DMS153 treated with DMSO at 0.1 percent for 48 hours (cell line): ENCODE results near the gene ALDOB.

Experiments used
- DNase-seq: peaks from one replicate; lab custom pipeline; 2025; ENCODE audit not compliant: unreplicated experiment; lab: John Stamatoyannopoulos, UW

ALDOB gene

DNA sequence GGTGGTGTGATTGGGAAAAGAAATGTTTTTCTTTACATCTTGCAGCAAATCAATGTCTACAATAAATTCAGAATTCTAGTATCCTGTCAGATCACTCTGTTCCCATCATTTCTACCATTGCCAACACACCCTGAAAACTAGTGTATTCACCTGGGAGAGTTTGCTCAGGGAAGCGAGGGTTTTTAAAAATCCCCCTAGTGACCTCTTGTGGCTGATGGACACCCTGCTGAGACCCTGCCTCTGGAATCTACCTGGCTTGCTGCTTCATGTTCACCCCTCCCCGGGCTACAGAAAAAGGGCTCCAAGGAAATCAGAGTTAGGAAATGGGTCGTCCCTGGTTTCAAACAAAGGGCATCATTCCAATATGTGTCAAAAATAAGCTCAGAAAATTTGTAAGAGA lies 21.4 kb upstream of the ALDOB start:
- DNase-seq, result no peak

DNA sequence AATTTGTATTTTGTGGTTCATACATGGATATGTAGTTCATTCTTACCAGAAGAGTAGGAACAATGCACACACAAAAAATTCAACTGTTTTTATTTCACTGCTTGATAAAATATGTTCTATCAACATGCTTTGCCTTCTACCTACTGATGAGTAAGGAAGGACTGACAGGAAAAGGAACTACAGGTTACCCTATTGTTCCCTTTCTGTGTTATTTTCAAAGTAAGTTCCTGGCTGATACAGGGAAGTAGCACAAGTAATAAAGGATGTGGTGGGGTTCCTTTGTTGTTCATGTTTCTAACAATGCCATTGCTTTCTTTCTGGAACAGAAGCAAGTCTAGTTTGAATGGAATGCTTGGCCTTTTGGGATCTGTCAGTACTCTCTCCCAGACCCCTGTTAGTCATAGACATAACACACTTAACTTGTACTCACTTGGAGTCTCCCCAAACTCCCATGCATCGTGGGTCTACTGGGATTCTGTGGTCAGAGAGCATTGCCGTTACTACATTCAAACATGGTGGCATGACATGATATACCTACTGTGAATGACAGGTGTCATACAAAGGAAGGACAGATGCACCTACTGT lies 20.2 kb upstream of the ALDOB start:
- DNase-seq, result no peak

- no peak for DNase-seq
Observed at GRCh38 chr9:101453776-101454570, 18.4 kb upstream of the ALDOB start.

DNA sequence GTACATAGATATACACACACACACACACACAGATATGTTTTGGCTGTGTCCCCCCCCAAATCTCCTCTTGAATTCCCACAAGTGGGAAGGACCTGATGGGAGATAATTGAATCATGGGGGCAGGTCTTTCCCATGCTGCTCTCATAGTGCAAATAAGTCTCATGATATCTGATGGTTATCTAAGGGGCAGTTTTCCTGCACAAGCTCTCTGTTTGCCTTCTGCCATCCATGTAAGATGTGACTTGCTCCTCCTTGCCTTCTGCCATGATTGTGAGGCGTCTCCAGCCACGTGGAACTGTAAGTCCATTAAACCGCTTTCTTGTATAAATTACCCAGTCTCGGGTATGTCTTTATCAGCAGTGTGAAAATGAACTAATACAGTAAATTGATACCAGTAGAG lies 15.9 kb upstream of the ALDOB start:
- DNase-seq, result no peak

DNA sequence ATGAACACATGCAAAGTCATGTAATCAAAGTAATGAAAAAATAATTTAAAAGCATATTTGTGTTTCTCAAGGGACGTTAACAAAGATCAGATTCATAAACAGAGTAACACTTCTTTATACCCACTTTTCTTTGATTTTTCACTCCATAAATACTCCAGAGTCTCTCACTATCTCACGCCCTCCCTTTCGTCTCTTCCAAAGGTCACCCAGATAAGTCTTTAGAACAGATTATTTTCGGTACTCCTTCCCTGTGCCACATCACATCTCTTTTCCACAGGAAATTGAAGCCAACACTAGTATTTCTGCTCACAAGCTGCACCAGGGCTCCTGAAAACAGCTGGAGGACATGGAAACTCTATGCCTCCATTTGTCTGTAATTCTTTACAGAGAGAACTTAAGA lies 15.4 kb upstream of the ALDOB start:
- no peak for DNase-seq

DNA sequence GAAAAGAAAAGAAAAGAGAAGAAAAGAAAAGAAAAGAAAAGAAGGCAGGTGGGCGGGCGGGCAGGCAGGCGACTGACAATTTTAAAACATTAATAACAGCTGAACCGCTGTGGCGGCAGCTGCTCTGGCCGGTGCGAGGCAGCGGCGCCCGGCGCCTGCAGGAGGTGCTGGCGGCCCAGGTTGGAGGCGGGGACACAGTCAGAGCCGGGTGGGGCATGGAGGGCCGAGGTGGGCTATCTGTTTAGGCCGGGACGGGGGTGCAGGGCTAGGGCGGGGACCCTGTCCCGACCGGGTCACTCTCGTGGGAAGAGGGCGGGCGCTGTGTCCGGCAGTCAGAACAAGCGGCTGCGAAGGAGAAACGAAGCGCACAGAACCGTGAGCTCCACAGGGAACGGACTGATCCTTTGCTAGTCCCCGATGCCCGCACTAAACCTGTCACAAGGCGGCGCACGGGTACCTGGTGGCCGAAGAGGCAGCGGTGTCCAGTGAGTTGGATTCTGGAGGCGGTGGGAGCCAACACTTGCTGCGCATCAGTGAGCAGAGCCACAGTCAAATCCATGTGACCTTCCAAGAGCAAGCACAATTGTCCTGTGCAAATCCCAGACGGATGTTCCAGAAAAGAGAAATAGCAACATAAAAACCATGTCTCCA lies 13.6 kb upstream of the ALDOB start:
- peak; percentile 65 for DNase-seq

- DNase-seq, result no peak
Observed at GRCh38 chr9:101448680-101449070, 13.1 kb upstream of the ALDOB start.

DNA sequence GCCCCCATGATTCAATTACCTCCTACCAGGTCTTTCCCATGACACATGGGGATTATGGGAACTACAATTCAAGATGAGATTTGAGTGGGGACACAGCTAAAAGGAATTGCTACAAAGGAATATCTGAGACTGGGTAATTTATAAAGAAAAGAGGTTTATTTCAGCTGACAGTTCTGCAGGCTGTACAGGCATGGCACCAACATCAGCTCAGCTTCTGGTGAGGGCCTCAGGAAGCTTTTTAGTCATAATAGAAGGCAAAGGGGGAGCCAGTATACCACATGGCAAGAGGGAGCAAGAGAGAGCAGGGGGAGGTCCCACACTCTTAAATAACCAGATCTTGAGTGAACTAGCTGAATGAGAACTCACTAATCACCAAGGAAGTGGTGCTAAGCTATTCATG lies 11.2 kb upstream of the ALDOB start:
- no peak for DNase-seq

DNA sequence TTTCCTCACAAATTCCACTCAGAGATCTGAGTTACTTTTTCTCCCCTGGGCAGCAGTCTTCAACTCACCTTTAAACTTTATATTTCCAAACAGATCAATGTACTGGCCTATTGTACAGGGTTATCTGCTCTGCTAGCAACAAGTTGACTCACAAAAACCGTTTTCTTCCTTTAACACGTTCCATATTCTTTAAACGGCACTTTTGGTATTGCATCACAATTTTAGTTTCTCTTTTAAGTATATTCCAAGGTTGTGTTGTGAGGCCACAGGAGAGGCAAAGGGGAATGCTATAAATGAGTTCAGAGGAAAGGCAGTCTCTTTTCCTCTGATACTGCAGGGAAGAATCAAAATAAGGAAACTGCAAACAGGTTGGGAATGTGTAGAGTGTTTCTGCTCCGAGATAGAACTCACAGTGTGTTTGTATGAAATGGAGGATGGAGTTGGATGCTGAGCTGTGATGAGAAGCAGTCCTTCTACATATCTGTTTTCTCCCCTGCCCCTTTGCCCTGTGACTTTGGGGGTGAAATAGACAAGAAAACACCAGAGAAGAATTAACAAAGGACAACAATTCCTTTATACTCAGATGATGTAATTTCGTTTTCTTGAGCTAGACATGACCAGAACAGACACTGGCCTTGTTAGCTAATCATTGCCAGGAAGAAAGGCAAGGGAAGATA lies 9.9 kb upstream of the ALDOB start:
- no peak for DNase-seq

GRCh38 chr9:101443364-101443771 lies 7.8 kb upstream of the ALDOB start:
- no peak for DNase-seq

DNA sequence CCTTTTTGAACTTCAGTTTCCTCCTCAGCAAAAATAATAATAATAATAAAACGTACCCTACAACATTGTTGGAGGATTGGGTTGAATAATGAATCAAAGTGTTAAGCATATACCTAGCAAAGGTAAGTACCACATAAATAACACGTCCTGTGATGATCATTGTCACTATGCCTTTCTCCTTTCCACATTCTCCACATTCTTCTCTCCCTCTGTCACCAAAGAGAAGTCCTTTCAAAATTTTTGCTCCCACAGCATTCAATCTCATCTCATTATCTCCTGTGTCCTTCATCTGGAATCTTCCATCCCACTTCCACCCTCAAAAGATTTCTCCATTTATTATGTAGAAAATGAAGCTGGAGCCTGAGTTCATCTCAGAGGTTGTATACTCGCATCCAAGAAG lies 7.2 kb upstream of the ALDOB start:
- no peak for DNase-seq

DNA sequence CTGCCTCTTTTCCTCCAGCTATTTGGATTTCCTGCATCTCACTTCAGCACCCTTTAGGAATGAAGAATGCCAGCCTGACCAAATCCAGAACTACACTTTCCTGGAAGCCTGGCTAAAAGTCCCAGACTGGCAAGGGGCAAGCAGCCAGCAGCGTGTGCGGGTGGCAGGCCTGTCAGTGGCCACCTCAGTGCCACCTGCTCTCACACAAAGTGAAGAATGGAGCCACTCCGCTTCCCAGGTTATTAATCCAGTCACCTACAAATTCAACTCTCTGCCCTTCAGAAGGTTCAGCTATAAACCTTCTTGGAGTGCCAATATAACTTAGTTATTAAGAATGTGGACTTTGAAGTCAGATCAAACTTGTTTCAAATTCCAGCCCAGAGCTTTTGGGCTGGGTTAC lies 6.7 kb upstream of the ALDOB start:
- no peak for DNase-seq

GRCh38 chr9:101440714-101441230 lies 5.2 kb upstream of the ALDOB start:
- no peak for DNase-seq

GRCh38 chr9:101438523-101438922 lies 2.9 kb upstream of the ALDOB start:
- no peak for DNase-seq

DNA sequence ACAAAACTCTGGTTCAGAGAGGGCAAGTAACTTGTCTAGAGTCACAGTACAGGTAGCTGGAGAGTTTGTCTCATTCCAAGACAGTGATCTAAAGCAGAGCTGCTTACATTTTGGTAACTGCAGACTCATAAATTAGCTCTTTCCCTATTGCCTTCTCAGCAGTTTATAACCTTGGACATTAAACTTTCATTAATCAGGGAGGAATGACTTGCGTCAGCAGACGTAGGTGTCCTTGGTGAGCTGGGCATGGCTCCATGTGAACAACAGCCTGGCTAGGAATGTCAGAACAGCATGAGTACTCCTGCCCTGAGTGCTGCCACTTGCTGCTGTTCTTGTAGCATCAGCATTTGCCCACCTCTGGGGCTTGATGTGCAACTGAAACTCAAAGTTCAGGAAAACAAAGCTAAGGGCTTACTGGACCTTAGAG lies 2.2 kb upstream of the ALDOB start:
- DNase-seq, result no peak

DNA sequence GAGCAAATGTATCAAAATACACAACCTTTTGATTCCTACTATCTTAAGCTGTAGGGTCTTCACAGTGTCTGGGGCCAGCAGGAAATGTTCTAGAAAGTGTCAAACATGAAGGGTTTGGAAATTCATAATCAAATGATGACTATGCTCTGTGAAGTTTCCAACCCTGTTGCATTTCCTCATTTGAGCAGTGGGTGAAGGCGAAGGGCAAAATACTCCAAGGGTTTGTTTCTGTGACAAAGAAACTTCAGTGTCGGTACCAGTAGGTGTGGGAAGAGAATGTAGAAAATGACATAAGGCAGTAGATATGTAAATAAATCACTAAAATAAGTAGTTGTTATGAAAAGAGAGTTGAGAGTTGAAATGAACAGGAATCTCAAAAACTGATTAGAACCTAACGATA lies 576 bp downstream of the ALDOB start:
- DNase-seq, result no peak

DNA sequence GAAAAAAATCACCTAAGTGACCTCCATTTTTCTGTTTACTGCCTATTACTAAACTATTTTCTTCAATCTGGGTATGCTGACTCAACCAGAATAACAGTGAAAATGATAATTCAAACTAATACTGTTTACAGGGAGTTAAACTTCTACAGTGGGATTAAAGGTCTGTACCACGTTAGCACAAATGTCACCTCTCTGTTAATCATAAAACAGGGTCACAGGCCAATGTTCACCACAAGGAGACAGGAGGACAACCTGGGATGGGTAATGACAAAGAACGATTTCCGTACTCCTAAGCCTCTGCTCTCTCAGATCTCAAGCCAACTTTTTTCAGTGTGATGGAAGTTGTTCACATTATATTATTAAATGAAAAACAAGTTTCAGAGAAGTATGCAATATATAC lies 2.3 kb downstream of the ALDOB start:
- DNase-seq, result no peak

DNA sequence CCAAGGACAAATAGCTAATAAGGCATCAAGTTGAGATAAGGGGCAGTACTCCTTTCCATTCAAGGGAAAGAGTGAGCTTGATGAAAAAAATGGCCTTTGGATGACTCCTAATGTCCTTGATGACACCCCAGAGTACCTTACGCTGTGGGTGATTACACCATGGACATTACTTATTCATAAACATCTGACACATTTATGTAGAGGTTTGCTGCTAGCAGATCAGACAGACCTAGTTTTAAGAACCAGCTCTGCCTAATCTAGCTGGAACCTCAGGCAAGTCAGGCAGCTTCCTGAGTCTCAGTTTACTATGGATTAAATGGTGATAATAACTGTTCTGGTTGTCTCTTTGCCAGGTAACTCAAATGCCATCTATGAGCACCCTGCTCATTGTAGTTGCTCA lies 2.8 kb downstream of the ALDOB start:
- DNase-seq, result no peak

DNA sequence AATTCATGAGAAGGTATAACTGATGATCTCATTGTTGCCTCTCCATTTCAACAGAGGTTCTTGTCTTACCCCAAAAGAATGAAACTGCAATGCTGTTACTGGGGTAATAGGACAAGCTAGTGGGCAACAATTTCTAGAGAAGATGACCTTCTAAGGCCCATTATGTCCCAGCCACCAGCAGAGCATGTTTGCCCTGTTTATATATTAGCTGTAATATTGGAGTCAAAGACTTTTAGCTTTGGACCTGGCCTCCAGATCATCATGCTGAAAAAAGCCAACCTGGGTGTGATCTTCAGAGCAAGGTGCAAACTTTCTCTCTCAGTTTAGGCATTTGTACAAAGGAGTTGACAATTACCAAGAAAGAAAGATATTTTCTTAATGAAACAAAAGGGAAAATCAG lies 3.4 kb downstream of the ALDOB start:
- DNase-seq, result no peak

GRCh38 chr9:101429736-101430135 lies 5.8 kb downstream of the ALDOB start:
- DNase-seq, result no peak

GRCh38 chr9:101428909-101429308 lies 6.7 kb downstream of the ALDOB start:
- DNase-seq, result no peak
